Smooth muscle cell (in vitro differentiated cells): Measurements from ENCODE around the gene HS2ST1. TPM values are rescaled to one million over a fixed set of nuclear protein-coding genes. Genes with fewer than 3 reads are reported as not detected.

Source experiments
- DNase-seq: peaks from one replicate; lab custom pipeline; 2025; ENCODE audit not compliant: unreplicated experiment; lab: John Stamatoyannopoulos, UW
- H2AFZ ChIP-seq: fragments of 200-600 bp; sonication (generic); 2 replicates; pipeline ENCODE4 v1.6.0; 2016; ENCODE audit warnings: antibody characterized with exemption, low read depth, mild to moderate bottlenecking
- H3F3A ChIP-seq: fragments of 200-600 bp; sonication (generic); 2 replicates; pipeline ENCODE4 v1.6.0; 2017; ENCODE audit warnings: antibody characterized with exemption, low read depth
- H3K27ac ChIP-seq: fragments of 200-600 bp; sonication (generic); 2 replicates; pipeline ENCODE4 v1.5.1; 2016; ENCODE audit warnings: low read depth, mild to moderate bottlenecking
- H3K27me3 ChIP-seq: fragments of 200-600 bp; sonication (generic); 2 replicates; pipeline ENCODE4 v1.6.1; 2016; ENCODE audit warnings: low read depth, mild to moderate bottlenecking
- H3K36me3 ChIP-seq: fragments of 200-600 bp; sonication (generic); 2 replicates; pipeline ENCODE4 v1.5.1; 2016; ENCODE audit warnings: low read depth
- H3K4me1 ChIP-seq: fragments of 200-600 bp; sonication (generic); 2 replicates; pipeline ENCODE4 v1.5.1; 2016; ENCODE audit warnings: low read depth
- H3K4me2 ChIP-seq: fragments of 200-600 bp; sonication (generic); 2 replicates; pipeline ENCODE4 v1.6.0; 2016; ENCODE audit warnings: mild to moderate bottlenecking
- H3K4me3 ChIP-seq: fragments of 200-600 bp; sonication (generic); 2 replicates; pipeline ENCODE4 v1.5.1; 2016; ENCODE audit warnings: mild to moderate bottlenecking
- H3K79me2 ChIP-seq: fragments of 200-600 bp; sonication (generic); 2 replicates; pipeline ENCODE4 v1.6.0; 2016; ENCODE audit warnings: low read depth, mild to moderate bottlenecking
- H3K9ac ChIP-seq: fragments of 200-600 bp; sonication (generic); 2 replicates; pipeline ENCODE4 v1.6.0; 2016; ENCODE audit warnings: low read depth
- H3K9me3 ChIP-seq: fragments of 200-600 bp; sonication (generic); replicated peaks from 2 replicates; pipeline ENCODE4 v1.5.1; 2016; ENCODE audit warnings: low read depth
- H4K20me1 ChIP-seq: fragments of 200-600 bp; sonication (generic); 2 replicates; pipeline ENCODE4 v1.6.0; 2016; ENCODE audit warnings: low read depth
- WGBS: methylation state at CpG from one replicate; pipeline ENCODE4 v1.1.7; 2016; ENCODE audit warnings: low lambda C conversion rate; 5-methylcytosine and 5-hydroxymethylcytosine counted together
- polyA plus RNA-seq: library from polyadenylated mRNA; unstranded; fragments of >200 nt; fragmentation: Nextera tagmentation; extraction: Ambion mirVana; gene quantifications from 2 replicates; pipeline ENCODE4 v1.2.1, GENCODE V29; 2016
- total RNA-seq: library from RNA; depleted of rRNA; stranded (reverse); fragments of >200 nt; gene quantifications from 2 replicates; pipeline ENCODE4 v1.2.3, GENCODE V29; 2014
- TF ChIP-seq, protein P1 (sequence below): fragments of 200-600 bp; sonication (generic); IDR thresholded peaks from 2 replicates; pipeline ENCODE4 v1.5.1; 2017; ENCODE audit warnings: borderline replicate concordance, mild to moderate bottlenecking, antibody characterized with exemption; ENCODE audit not compliant: insufficient read depth, poor library complexity, severe bottlenecking

Gene HS2ST1
- total and polyA plus RNA-seq, 2 experiments from 2014 or later, result 14.6 to 35.6 TPM

DNA sequence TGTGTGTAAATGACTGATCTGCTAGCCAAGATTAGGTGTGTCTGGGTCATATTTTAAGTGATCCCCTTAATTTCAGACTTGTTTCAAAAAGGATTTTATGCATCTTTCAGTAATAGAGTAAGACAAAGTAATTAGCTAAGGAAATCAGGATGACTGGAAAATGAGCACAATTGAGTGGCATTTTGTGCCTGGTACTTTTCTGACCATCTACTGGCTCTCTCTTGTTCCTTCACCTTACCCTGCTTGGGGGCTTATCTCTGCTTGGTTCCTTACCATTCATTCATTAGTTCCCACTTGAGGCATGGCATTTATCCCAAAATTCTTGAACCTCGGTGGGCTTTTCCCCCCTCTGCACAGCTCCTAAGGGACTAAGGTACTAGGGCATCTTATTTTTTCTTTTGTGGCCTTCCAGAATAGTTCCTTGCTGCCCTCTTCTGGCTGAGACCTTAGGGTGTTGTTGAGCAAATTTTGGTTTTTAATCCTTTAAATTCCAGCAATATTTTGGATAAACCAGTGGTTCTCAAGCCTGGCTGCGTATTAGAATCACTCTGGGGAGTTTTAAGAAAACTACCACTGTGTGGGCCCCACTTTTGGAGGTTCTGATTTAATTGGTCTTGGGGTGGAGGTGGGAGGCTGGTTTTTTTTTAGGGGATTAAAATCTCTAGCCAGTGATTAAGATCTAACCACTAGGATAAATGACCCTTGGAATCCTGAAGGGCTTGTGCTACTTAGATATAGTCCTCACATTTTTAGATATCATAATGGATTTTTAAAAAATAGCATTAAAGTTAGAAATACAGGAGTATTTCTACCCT, 50.8 kb downstream of the HS2ST1 start:
- H3K36me3 ChIP-seq, result no peaks in the 10 kb centered on the region
- no peak overlapping the region for H3K9ac ChIP-seq
- H3F3A ChIP-seq, result no peaks in the 10 kb centered on the region
- H3K27me3 ChIP-seq, result no peaks in the 10 kb centered on the region
- no peak overlapping the region for H3K27ac ChIP-seq
- WGBS, result 53% methylated on average over 2 of the region's 2 CpGs
- TF ChIP-seq, protein P1, sequence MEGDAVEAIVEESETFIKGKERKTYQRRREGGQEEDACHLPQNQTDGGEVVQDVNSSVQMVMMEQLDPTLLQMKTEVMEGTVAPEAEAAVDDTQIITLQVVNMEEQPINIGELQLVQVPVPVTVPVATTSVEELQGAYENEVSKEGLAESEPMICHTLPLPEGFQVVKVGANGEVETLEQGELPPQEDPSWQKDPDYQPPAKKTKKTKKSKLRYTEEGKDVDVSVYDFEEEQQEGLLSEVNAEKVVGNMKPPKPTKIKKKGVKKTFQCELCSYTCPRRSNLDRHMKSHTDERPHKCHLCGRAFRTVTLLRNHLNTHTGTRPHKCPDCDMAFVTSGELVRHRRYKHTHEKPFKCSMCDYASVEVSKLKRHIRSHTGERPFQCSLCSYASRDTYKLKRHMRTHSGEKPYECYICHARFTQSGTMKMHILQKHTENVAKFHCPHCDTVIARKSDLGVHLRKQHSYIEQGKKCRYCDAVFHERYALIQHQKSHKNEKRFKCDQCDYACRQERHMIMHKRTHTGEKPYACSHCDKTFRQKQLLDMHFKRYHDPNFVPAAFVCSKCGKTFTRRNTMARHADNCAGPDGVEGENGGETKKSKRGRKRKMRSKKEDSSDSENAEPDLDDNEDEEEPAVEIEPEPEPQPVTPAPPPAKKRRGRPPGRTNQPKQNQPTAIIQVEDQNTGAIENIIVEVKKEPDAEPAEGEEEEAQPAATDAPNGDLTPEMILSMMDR, result peak; percentile 61
- no peak overlapping the region for H3K4me3 ChIP-seq
- no peaks in the 10 kb centered on the region for H3K9me3 ChIP-seq
- peaks cover 11% of the 10 kb centered on the region for H4K20me1 ChIP-seq
- no peak for DNase-seq
- no peaks in the 10 kb centered on the region for H3K4me1 ChIP-seq
- H3K4me2 ChIP-seq, result no peak overlapping the region
- H2AFZ ChIP-seq, result no peak overlapping the region
- H3K79me2 ChIP-seq, result peaks cover 34% of the 10 kb centered on the region

GRCh38 chr1:86965827-86966182, 51.4 kb downstream of the HS2ST1 start:
- no peak overlapping the region for H3K4me2 ChIP-seq
- 92% methylated on average over 1 of the region's 1 CpG for WGBS
- no peak for DNase-seq
- no peak overlapping the region for H3K9ac ChIP-seq
- H3K27ac ChIP-seq, result no peak overlapping the region
- TF ChIP-seq, protein P1, result no peak
- no peaks in the 10 kb centered on the region for H3K9me3 ChIP-seq
- no peaks in the 10 kb centered on the region for H3K27me3 ChIP-seq
- no peaks in the 10 kb centered on the region for H3K36me3 ChIP-seq
- no peak overlapping the region for H2AFZ ChIP-seq
- H3F3A ChIP-seq, result no peaks in the 10 kb centered on the region
- H3K4me1 ChIP-seq, result no peaks in the 10 kb centered on the region
- no peak overlapping the region for H3K4me3 ChIP-seq
- peaks cover 38% of the 10 kb centered on the region for H3K79me2 ChIP-seq
- peaks cover 8% of the 10 kb centered on the region for H4K20me1 ChIP-seq

DNA sequence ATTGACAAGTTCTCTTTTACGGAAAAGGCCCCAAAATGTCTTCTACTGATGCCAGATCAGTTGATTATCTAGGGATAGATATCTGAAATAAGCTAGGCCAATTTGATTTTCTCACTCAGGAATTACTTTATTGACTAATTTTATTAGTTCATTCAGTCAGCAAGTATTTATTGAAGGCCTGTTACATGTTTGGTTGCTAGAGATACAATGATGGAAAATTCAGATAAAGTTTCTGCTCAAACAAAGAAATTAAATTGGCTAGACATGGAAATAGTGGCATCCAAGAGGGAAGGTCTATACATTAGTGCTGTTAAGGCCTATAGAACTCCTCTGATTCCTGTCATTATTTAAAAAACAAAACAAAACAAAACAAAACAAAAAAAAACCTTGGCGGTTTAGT, 56.5 kb downstream of the HS2ST1 start:
- Histone ChIP-seq H3K27ac (no peak overlapping the region), H3K4me1 (no peaks in the 10 kb centered on the region), H3K9ac (no peak overlapping the region), H3K4me2 (no peak overlapping the region), H3F3A (no peaks in the 10 kb centered on the region), H2AFZ (no peak overlapping the region), H3K36me3 (no peaks in the 10 kb centered on the region), H3K27me3 (no peaks in the 10 kb centered on the region), H3K79me2 (peaks cover 64% of the 10 kb centered on the region), H3K9me3 (no peaks in the 10 kb centered on the region), H3K4me3 (no peak overlapping the region), H4K20me1 (peaks cover 29% of the 10 kb centered on the region)
- 46% methylated on average over 2 of the region's 2 CpGs for WGBS
- TF ChIP-seq, protein P1, result no peak
- no peak for DNase-seq

DNA sequence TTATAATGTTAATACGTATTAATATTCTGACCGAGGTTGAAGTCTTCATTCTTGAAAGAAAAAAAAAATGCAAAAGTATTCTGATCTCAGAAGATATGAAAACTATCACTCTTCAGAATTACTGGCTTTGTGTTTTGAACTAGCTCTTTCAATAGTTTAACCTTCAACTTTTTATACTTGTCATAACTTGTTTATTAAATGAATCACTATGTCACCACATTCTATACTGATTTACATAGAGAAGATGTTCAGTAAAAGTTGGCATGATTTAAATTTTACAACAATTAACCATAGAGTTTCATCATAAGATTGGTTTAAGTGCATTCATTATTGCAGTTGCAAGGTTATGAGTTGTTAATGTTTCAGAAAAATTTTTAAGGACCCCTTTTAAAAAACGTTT, 57.3 kb downstream of the HS2ST1 start:
- Histone ChIP-seq H3K4me3 (no peak overlapping the region), H3K4me1 (no peaks in the 10 kb centered on the region), H2AFZ (no peak overlapping the region), H3F3A (no peaks in the 10 kb centered on the region), H3K4me2 (no peak overlapping the region), H3K36me3 (no peaks in the 10 kb centered on the region), H4K20me1 (peaks cover 34% of the 10 kb centered on the region), H3K9ac (no peak overlapping the region), H3K27ac (no peak overlapping the region), H3K9me3 (no peaks in the 10 kb centered on the region), H3K27me3 (no peaks in the 10 kb centered on the region), H3K79me2 (peaks cover 67% of the 10 kb centered on the region)
- WGBS, result 89% methylated on average over 3 of the region's 3 CpGs
- TF ChIP-seq, protein P1, result no peak
- no peak for DNase-seq
